H1 (cell line): ENCODE data around the gene RPTOR. TPM values are rescaled to one million over a fixed set of nuclear protein-coding genes. Genes with fewer than 3 reads are reported as not detected.

ENCODE experiments used
- CTBP2 ChIP-seq: IDR thresholded peaks from 2 replicates; pipeline ENCODE4 v1.7.0; 2011; ENCODE audit warnings: borderline replicate concordance, mild to moderate bottlenecking, moderate library complexity, mixed read lengths, low read length; ENCODE audit not compliant: insufficient read depth, insufficient read length
- HDAC6 ChIP-seq: IDR thresholded peaks from one replicate; pipeline ENCODE4 v1.7.1; 2012; ENCODE audit warnings: low read depth, mild to moderate bottlenecking, inconsistent platforms, low read length, moderate library complexity
- JUND ChIP-seq: IDR thresholded peaks from 2 replicates; pipeline ENCODE4 v1.6.1; 2011; ENCODE audit warnings: mild to moderate bottlenecking, improper control_type of control experiment, low read length
- POU5F1 ChIP-seq: IDR thresholded peaks from 2 replicates; pipeline ENCODE4 v1.6.1; 2011; ENCODE audit warnings: low read depth, mild to moderate bottlenecking, low read length, moderate library complexity
- RBBP5 ChIP-seq: IDR thresholded peaks from 2 replicates; pipeline ENCODE4 v1.7.1; 2012; ENCODE audit warnings: low read depth, mild to moderate bottlenecking, inconsistent platforms, low read length, moderate library complexity, borderline replicate concordance
- SIX5 ChIP-seq: IDR thresholded peaks from 2 replicates; pipeline ENCODE4 v1.6.1; 2011; ENCODE audit warnings: mild to moderate bottlenecking, low read depth, low read length
- TAF1 ChIP-seq: IDR thresholded peaks from 2 replicates; pipeline ENCODE4 v1.6.1; 2011; ENCODE audit warnings: mild to moderate bottlenecking, low read depth, low read length
- ZNF274 ChIP-seq: IDR thresholded peaks from 2 replicates; pipeline ENCODE4 v1.7.0; 2012; ENCODE audit warnings: low read length, borderline replicate concordance; ENCODE audit errors: extremely low read depth
- polyA plus RNA-seq, 7 experiments: library from polyadenylated mRNA; depleted of rRNA in 3 of 7; stranded (reverse) in 5 of 7; unstranded in 2 of 7; fragments of >200 nt in 5 of 7; fragments of 200-250 nt in 2 of 7; gene quantifications; 1 replicate in 5 of 7; 2 replicates in 1 of 7; 4 replicates in 1 of 7; pipeline versions ENCODE4 v1.2.1 to v1.2.3, GENCODE V29; 2011 to 2013; ENCODE audit warnings: missing spikeins in 2 of 7, mixed read lengths in 2 of 7
- total RNA-seq: library from RNA; stranded (reverse); fragmentation: NEBNext Ultra II Directional; extraction: Animal tissue kit (Norgen Biotek cat#: 25700); gene quantifications from 2 replicates; pipeline ENCODE4 v1.2.1, GENCODE V29; 2021
- TF ChIP-seq, protein P1 (sequence below): IDR thresholded peaks from 2 replicates; pipeline ENCODE4 v1.6.1; 2011; ENCODE audit warnings: low read depth, mild to moderate bottlenecking, low read length; ENCODE audit not compliant: insufficient read depth

Gene RPTOR
- total and polyA plus RNA-seq, 2 of the 8 experiments (the other 6 are each of a cell fraction or from before 2014, with no cell fraction given) = 6.9 to 28.7 TPM

DNA sequence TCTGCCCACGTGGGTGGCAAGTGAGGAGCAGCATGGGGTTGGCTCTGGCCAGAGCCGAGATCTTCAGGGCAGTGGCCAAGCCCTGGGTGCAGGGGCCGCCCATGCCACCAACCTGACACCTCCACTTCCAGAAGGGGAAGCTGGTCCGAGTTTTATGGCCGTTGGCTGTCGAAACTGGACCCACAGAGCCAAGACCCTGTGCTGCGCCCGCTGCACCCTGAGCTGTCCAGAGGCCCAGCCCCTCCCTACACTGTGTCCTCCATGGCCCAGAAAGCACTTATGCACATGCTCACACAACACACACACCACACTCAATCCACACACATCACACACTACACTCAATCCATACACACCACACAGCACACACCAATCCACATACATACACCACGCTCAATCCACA lies 33.9 kb upstream of the RPTOR start (continued):
- TF ChIP-seq SIX5 (no peak), CTBP2 (no peak), ZNF274 (no peak), JUND (no peak), HDAC6 (no peak), POU5F1 (no peak), RBBP5 (no peak), TAF1 (no peak)
- TF ChIP-seq, protein P1, sequence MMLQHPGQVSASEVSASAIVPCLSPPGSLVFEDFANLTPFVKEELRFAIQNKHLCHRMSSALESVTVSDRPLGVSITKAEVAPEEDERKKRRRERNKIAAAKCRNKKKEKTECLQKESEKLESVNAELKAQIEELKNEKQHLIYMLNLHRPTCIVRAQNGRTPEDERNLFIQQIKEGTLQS = no peak
